ENCODE results near the gene PHACTR3. TPM values are rescaled to one million over a fixed set of nuclear protein-coding genes. Genes with fewer than 3 reads are reported as not detected.

PHACTR3 gene
- polyA plus RNA-seq, 3 donors from 2014 or later = not detected

DNA sequence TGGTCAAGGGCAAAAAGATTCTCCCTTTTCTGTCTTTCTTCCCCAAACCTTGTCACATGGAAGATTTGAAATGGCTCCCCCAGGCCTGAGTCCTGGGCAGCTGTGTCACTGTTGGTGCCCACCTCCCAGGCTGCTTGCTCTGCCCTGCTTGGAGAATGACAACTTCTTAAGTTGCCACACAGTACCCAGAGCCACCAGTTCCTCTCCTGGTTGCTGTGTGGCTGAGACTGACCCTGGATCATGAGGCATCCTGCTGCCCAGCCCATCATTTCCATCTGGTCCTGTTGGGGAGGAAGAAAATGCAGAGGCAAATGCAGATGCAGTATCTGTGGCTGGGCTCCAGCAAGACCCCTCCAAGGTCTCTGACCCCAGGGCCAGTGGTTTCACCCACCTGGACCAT is 113.7 kb downstream of the PHACTR3 start:
- Mint-ChIP-seq H3K4me1 (peaks cover 1 to 8% of the 10 kb centered on the region in 2 donors), H3K4me3 (no peak overlapping the region), H3K36me3 (no peaks in the 10 kb centered on the region), H3K27me3 (ENCODE audit: low read depth in 3 of 3) (peaks cover 0 to 14% (median 2%) of the 10 kb centered on the region in 3 donors), H3K9me3 (peaks cover 0 to 8% (median 0%) of the 10 kb centered on the region in 6 donors), H3K27ac (no peak overlapping the region)
- DNase-seq = no peak

DNA sequence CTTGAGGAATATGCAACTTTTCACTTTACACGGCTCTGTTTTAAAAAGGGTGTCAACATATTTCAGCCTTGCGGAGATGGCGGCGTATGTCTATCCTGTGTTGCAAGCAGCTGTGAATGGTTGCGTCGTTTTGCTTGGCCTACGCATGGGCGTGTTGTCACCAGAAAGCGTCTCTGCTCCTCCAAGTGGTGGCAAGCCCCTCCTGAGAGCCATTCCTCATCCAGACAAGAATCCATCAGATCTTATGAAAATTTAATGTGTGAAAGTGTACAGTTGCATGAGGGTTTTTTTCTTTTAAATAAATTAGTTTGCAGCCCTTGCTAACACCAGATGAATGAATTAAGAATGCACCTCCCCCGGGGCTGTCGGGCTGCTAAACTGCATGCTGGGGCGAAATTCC is 114.4 kb downstream of the PHACTR3 start:
- peaks cover 0 to 2% (median 0%) of the 10 kb centered on the region in 6 donors for H3K9me3 Mint-ChIP-seq
- peaks cover 1 to 11% of the 10 kb centered on the region in 2 donors for H3K4me1 Mint-ChIP-seq
- no peaks in the 10 kb centered on the region for H3K36me3 Mint-ChIP-seq
- DNase-seq = no peak
- peaks cover 0 to 12% (median 2%) of the 10 kb centered on the region in 3 donors for H3K27me3 Mint-ChIP-seq (ENCODE audit: low read depth in 3 of 3)
- no peak overlapping the region for H3K27ac Mint-ChIP-seq
- H3K4me3 Mint-ChIP-seq = no peak overlapping the region

DNA sequence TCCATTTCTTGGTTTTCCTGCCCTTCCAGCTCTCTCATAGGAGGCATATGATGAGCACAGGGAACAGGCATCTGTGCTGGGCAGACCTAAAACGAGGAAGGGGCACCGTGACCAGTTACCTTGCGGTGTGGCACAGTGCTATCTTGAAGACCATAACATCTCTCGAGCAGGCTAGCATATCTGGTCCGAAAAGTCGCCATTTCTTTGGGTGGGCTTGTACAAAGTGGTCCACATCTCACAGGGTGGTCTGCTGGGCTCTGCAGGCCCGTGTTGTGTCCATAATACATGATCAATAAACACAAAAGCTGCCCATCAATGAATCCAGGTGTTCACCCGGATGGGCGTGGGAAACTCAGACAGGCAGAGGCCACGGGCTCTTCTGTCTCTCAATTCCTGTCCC is 115.7 kb downstream of the PHACTR3 start:
- Mint-ChIP-seq H3K9me3 (no peaks in the 10 kb centered on the region), H3K4me1 (peaks cover 1 to 11% of the 10 kb centered on the region in 2 donors), H3K36me3 (no peaks in the 10 kb centered on the region), H3K27ac (no peak overlapping the region), H3K4me3 (no peak overlapping the region), H3K27me3 (ENCODE audit: low read depth in 3 of 3) (peaks cover 0 to 14% (median 2%) of the 10 kb centered on the region in 3 donors)
- DNase-seq = no peak

DNA sequence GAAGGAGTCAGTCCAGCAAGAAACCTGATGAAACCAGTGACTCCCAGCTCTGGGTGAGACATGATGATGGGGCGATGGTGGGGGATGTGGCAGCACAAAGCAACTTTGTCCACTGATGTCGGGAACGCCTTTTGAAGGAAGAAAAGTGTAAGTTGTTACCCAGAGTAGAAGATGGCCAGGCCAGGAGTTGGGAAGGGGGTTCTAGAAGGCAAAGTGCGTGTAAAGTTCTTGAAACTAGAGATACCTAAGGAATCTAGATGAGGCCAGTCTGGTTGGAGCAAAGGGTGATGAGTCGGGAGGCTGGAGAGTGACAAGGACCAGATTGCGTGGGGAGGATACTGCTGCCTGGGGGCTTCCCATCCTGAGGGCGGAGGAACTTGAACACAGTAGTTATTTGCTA is 117.0 kb downstream of the PHACTR3 start:
- no peak overlapping the region for H3K4me3 Mint-ChIP-seq
- DNase-seq = no peak
- H3K9me3 Mint-ChIP-seq = no peaks in the 10 kb centered on the region
- H3K4me1 Mint-ChIP-seq = peaks cover 1 to 11% of the 10 kb centered on the region in 2 donors
- H3K36me3 Mint-ChIP-seq = no peaks in the 10 kb centered on the region
- no peak overlapping the region for H3K27ac Mint-ChIP-seq
- H3K27me3 Mint-ChIP-seq (ENCODE audit: low read depth in 3 of 3) = peaks cover 0 to 16% (median 2%) of the 10 kb centered on the region in 3 donors

DNA sequence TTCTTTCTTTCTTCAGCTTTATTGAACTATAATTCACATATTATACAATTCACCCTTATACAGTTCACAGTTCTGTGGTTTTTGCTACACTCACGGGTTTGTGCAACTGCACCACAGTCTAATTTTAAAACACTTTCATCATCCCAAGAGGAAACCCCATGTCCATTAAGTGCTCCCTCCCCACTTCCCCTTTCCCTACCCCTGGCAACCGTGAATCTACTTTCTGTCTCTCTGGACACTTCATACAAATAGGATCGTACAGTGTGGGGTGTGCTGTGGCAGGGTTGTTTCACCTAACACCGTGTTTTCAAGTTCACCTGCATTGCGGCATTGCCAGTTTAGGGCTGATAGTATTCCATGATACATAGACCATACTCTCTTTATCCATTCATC is 118.8 kb downstream of the PHACTR3 start:
- Mint-ChIP-seq H3K4me1 (peaks cover 1 to 11% of the 10 kb centered on the region in 2 donors), H3K36me3 (no peaks in the 10 kb centered on the region), H3K9me3 (peaks cover 0 to under 1% (median 0%) of the 10 kb centered on the region in 6 donors), H3K27me3 (ENCODE audit: low read depth in 3 of 3) (peaks cover 0 to 10% (median 2%) of the 10 kb centered on the region in 3 donors), H3K4me3 (no peak overlapping the region), H3K27ac (no peak overlapping the region)
- no peak for DNase-seq

DNA sequence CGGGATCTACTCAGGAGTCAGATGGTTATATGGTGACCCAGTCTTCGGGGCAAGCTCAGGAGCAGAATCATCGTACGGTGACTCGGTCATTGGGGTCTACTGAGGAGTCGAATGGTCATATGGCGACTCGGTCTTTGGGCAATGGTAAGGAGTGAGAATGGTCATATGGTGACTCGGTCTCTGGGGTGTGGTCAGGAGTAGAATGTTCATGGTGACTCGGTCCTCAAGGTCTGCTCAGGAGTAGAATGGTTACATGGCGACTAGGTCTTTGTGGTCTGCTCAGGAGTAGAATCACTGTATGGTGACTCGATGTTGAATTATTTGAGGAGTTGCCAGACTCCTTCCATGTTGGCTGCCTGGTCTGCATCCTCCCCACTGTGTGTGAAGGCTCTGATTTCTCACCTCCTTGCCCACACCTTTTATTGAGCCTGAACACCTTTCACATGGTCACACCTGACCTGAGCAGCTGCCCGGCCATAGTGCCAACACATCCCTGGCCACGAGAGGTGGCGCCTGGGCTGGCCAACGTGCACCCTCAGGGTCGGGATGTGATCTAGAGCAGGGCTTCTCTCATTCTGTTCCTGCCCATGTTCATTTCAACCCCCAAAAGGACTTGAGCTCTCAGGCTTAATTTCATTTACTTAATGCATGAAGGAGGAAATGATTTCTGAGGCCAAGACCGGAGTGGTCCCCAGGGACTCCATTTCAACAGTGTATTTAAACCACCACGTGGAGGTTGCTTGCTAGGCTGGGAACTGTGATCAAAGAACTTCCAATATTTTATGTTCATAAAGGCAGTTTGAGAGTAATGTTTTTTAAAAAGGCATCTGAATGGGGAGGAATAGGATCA is 119.5 kb downstream of the PHACTR3 start:
- DNase-seq = no peak
- H3K36me3 Mint-ChIP-seq = no peaks in the 10 kb centered on the region
- H3K4me1 Mint-ChIP-seq = peaks cover 1 to 11% of the 10 kb centered on the region in 2 donors
- peaks cover 0 to 2% (median 0%) of the 10 kb centered on the region in 6 donors for H3K9me3 Mint-ChIP-seq
- H3K27ac Mint-ChIP-seq = no peak overlapping the region
- peaks cover 0 to 8% (median 4%) of the 10 kb centered on the region in 3 donors for H3K27me3 Mint-ChIP-seq (ENCODE audit: low read depth in 3 of 3)
- no peak overlapping the region for H3K4me3 Mint-ChIP-seq

DNA sequence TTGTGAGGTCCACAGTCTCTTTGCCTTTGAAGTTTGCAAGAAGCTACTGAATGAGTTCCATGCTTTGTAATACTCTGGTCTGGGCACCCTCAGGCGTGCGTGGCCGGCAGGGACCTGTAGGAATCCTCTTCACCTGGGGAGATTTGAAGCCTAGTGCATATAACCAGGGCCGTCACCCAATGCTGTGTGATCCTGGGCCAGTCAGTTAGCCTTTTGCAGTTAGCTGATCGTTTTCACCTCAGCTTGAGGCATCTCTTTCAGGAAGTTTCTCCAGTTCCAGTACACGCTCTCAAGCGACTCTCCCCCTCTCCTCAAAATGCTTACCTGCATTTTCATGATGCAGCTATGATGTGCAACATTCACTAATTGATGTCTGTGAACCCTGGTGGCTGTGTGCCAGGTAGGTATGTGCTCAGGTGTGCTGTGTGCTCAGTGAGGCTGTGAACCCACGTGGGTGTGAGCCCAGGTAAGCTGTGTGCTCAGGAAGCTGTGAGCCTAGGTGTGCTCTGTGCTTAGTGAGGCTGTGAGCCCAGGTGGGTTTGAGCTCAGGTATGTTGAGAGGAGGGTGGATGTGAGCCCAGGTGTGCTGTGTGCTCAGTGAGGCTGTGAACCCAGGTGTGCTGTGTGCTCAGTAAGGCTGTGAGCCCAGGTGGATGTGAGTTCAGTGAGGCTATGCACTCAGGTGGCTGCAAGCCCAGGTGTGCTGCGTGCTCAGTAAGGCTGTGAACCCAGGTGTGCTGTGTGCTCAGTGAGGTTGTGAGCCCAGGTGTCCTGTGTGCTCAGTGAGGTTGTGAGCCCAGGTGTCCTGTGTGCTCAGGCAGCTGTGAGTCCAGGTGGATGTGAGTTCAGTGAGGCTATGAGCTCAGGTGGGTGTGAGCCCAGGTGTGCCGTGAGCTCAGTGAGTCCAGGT is 120.4 kb downstream of the PHACTR3 start:
- peaks cover 1 to 11% of the 10 kb centered on the region in 2 donors for H3K4me1 Mint-ChIP-seq
- peaks cover 2 to 8% (median 4%) of the 10 kb centered on the region in 3 donors for H3K27me3 Mint-ChIP-seq (ENCODE audit: low read depth in 3 of 3)
- H3K4me3 Mint-ChIP-seq = no peak overlapping the region
- no peak for DNase-seq
- no peak overlapping the region for H3K27ac Mint-ChIP-seq
- H3K36me3 Mint-ChIP-seq = no peaks in the 10 kb centered on the region
- peaks cover 0 to 2% (median 0%) of the 10 kb centered on the region in 6 donors for H3K9me3 Mint-ChIP-seq

DNA sequence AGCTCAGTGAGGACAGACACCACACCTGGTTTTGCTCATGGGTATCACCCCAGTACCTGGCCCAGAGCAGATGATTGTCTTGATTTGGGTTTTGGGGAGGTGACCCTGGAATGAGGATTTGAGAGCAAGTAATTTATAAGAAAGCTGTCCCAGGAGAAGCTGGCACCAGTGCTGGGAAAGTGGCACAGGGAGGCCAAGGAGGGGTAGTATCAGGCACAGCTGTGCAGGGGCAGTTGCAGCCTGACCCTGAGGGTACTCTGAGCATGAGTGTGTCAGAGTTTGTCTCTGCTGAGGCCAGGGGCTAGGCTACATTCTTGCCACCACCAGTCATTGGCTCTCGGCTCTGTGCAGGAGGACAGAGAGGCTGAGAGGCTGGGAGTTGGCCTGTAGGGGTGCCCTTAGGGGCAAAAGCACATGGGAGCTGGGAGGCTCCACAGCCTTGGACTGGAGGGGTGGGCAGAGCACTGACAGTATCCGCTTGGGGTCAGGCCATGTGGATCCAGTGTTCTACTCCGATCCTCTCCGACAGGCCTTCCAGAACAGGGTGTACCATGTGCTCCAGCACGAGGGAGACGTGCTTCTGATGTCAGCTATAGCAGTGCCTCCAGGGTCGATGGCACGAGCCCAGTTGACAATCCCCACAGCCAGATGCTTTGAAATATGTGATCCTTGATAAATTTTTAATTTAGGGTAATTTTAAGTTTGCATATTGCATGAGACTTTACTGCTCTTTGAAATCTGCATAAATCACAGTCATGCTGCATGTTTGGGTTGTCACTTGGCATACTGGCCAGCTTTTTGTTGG is 121.3 kb downstream of the PHACTR3 start:
- Mint-ChIP-seq H3K4me1 (peaks cover 1 to 11% of the 10 kb centered on the region in 2 donors), H3K36me3 (no peaks in the 10 kb centered on the region), H3K27me3 (ENCODE audit: low read depth in 3 of 3) (peaks cover 2 to 8% (median 4%) of the 10 kb centered on the region in 3 donors), H3K27ac (no peak overlapping the region), H3K9me3 (peaks cover 0 to 3% (median 0%) of the 10 kb centered on the region in 6 donors), H3K4me3 (no peak overlapping the region)
- no peak for DNase-seq

DNA sequence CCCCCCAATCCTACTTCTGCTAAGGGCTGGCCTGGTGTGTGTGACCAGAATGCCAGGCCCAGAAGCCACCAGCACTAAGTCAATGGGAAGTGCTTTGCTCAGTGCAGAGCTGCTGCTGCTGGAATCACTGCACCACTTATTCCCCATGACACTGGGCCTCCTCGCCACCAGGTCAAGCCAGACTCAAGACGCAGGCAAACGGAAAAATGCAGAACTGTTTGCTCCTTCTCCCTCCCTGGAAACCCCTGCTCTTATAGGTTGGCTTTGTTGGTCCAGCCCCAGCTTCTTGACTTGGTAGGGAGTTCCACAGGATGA is 121.9 kb downstream of the PHACTR3 start:
- Mint-ChIP-seq H3K4me3 (no peak overlapping the region), H3K9me3 (peaks cover 0 to 3% (median 0%) of the 10 kb centered on the region in 6 donors), H3K27me3 (ENCODE audit: low read depth in 3 of 3) (peaks cover 2 to 8% (median 4%) of the 10 kb centered on the region in 3 donors), H3K27ac (no peak overlapping the region), H3K4me1 (peaks cover 1 to 11% of the 10 kb centered on the region in 2 donors), H3K36me3 (no peaks in the 10 kb centered on the region)
- DNase-seq = no peak

DNA sequence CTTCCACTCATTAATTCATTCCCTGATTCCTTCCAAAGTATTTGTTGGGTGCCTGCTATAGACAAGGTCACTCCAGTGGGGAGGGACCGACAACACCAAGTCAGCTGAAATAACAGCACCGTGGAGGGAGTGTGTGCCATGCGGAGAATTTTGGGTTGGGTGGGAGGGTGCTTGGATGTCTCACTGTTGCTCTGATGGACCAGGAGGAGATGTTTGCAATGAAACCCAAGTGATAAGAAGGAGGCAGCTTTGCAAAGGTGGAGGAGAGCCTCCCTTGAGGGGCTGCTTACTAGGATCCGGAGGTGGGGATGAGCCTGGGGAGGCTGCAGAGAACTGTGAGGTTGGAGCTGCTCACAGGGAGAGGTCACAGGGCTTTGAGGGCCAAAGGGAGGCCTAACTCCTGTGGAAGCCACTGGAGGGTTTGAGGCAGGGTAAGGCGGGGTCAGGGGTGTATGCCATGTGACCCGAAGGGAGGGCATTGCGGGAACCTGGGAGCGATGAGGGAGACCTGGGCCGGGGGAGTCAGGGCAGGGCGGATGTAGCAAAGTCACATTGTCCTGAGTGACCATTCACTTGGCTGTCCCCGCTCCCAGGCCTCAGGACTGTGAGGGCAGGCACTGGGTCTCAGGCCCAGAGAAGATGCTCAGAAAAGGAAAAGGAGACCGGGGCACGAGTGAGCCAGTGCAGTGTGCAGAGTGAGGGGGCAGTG is 124.5 kb downstream of the PHACTR3 start:
- DNase-seq = no peak
- no peaks in the 10 kb centered on the region for H3K36me3 Mint-ChIP-seq
- no peak overlapping the region for H3K27ac Mint-ChIP-seq
- peaks cover 2 to 6% (median 3%) of the 10 kb centered on the region in 3 donors for H3K27me3 Mint-ChIP-seq (ENCODE audit: low read depth in 3 of 3)
- H3K4me3 Mint-ChIP-seq = no peak overlapping the region
- H3K4me1 Mint-ChIP-seq = no peaks in the 10 kb centered on the region
- H3K9me3 Mint-ChIP-seq = peaks cover 0 to 3% (median 0%) of the 10 kb centered on the region in 6 donors

DNA sequence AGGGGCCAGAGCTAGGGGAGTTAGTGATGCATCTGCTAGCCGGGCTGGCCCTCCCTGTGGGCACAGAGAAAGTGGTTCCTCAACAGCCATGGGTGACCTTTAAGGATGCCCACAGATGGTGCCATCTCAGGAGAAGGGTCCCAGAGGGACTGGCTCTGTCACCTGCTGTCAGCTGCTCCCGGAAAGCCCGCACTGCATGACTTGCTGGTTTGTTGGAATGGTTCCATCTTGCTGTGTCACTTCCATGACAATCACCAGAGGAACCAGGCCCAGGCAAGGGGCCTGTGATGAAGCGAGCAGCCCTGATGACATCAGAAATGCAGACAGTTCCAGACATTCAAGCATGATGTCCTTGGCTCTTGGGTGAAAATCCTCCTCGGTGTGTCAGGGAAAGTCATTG is 125.2 kb downstream of the PHACTR3 start:
- no peaks in the 10 kb centered on the region for H3K4me1 Mint-ChIP-seq
- H3K4me3 Mint-ChIP-seq = no peak overlapping the region
- no peaks in the 10 kb centered on the region for H3K36me3 Mint-ChIP-seq
- peaks cover 0 to 3% (median 0%) of the 10 kb centered on the region in 6 donors for H3K9me3 Mint-ChIP-seq
- H3K27ac Mint-ChIP-seq = no peak overlapping the region
- peaks cover 2 to 6% (median 3%) of the 10 kb centered on the region in 3 donors for H3K27me3 Mint-ChIP-seq (ENCODE audit: low read depth in 3 of 3)
- no peak for DNase-seq

DNA sequence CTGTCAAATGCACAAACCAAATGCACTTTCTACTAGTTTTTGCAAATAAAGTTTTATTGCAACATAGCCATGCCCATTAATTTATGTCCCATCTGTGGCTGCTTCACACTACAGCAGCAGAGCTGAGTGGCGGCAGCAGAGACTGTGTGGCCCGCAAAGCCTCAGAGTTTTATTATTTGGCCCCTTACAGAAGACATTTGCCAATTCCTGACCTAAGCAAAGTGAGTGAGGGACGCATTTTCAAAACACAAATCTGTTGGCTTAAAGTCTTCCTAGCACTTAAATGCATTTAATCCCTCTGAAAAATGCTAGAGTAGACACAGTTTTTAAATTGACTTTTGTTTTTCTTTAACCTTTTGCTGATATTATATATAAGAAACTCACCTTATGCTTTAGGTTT is 126.4 kb downstream of the PHACTR3 start:
- H3K27ac Mint-ChIP-seq = no peak overlapping the region
- H3K27me3 Mint-ChIP-seq (ENCODE audit: low read depth in 3 of 3) = peaks cover 2 to 3% (median 2%) of the 10 kb centered on the region in 3 donors
- no peaks in the 10 kb centered on the region for H3K4me1 Mint-ChIP-seq
- peaks cover 0 to 3% (median 0%) of the 10 kb centered on the region in 6 donors for H3K9me3 Mint-ChIP-seq
- no peaks in the 10 kb centered on the region for H3K36me3 Mint-ChIP-seq
- no peak overlapping the region for H3K4me3 Mint-ChIP-seq
- no peak for DNase-seq

DNA sequence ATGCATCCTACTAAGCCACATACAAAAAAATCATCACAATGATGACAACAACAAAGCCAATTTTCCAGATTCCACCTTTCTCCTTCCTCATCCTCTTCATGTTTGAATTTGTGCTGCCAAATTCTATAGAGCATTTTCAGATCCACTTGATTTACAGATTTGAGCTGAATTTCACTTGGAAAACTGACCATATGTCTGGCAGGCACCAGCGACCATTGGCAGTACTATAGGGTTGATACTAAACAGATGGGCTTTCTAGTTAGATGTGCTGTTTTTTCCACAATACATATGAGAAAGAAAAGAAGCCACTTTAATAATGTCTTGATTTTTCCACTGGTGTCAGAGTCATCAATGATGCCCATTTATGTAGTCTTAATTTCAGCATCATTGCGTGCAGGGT is 127.0 kb downstream of the PHACTR3 start:
- no peaks in the 10 kb centered on the region for H3K4me1 Mint-ChIP-seq
- H3K9me3 Mint-ChIP-seq = peaks cover 0 to 3% (median 0%) of the 10 kb centered on the region in 6 donors
- H3K36me3 Mint-ChIP-seq = no peaks in the 10 kb centered on the region
- H3K27ac Mint-ChIP-seq = no peak overlapping the region
- H3K27me3 Mint-ChIP-seq (ENCODE audit: low read depth in 3 of 3) = peaks cover 2 to 3% (median 2%) of the 10 kb centered on the region in 3 donors
- DNase-seq = no peak
- no peak overlapping the region for H3K4me3 Mint-ChIP-seq
